Activated effector memory CD4-positive, alpha-beta T cell treated with anti-CD3 and anti-CD28 coated beads, Interleukin-2, amount 50 U/mL, for 16 hours (primary cell): ENCODE data around the gene SEC14L3.

Experiments used
- DNase-seq: peaks from one replicate; pipeline ENCODE4 v3.0.0-alpha.2; 2020

Gene SEC14L3

GRCh38 chr22:30471616-30472318, at the start of gene SEC14L3:
TSS of gene SEC14L3 (minus strand) at chr22:30472017. CDS start at chr22:30471958, 59 bp downstream.
- DNase-seq = no peak

DNA sequence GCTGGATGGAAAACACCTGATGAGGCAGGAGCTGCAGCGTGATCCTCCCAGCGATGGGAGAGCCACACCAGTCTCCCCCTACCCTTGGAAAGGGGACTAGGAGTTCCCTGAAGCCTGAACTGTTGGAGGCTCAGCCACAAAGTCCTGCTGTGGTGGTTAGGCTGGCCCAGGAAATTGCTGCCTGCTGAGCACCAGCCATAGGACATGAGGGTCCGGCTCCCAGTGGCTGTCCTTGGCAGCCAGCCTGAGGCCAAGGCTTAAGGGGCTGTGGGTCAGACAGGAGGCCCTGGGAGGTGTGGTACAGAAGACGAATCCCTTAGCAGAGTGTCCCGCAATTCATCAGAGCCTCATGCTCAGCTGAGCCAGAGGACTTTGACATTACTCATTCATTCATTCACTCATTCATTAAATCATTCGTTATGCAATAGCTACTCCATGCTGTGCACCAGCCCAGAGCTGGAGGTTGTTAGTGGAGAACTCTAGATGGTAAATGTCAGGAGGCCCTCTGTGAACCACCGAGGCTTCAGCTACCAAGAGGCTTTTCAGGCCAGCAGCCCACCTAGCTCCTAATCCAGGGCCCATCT, 48.1 kb upstream of the SEC14L3 start:
- DNase-seq = no peak

- no peak for DNase-seq
Measured at GRCh38 chr22:30516731-30517130, 44.9 kb upstream of the SEC14L3 start.

- DNase-seq = no peak
Measured at GRCh38 chr22:30516273-30516672, 44.5 kb upstream of the SEC14L3 start.

DNA sequence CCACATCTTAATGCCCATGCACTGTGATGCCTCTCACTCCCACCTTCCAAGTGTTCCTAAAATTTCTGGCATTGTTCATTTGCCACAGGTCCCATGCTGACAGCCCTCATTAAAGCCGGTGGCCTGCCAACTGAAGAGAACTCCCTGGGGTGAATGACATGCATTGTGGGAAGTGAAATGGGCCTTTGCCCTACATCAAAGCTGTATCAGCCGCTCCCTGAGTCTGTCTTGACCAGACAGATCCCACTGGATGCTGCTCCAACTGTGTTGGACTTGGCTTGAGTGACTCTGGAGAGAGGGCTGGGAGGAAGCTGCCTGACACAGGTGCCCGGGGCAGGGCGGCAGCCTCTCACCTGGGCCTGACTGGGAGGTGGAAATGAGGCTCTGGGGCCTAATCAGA, 42.4 kb upstream of the SEC14L3 start:
- no peak for DNase-seq

- no peak for DNase-seq
Measured at GRCh38 chr22:30513462-30513861, 41.6 kb upstream of the SEC14L3 start.

GRCh38 chr22:30511911-30512310, 40.1 kb upstream of the SEC14L3 start:
- DNase-seq = no peak

DNA sequence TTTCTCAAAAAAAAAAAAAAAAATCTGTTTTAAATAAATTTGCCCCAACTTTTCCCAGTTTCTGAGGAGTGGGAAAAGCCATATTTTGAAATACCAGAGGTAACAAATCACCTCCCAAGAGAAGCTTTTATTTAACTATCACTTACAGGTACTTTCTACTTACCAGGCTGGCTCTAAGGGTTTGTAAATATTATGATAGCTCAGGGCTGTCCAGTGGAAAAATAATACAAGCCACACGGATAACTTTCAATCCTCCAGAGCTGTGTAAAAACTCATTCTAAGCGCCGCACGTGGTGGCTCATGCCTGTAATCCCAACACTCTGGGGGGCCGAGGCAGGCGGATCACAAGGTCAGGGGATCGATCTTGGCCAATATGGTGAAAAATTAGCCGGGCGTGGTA, 39.3 kb upstream of the SEC14L3 start:
- DNase-seq = no peak

DNA sequence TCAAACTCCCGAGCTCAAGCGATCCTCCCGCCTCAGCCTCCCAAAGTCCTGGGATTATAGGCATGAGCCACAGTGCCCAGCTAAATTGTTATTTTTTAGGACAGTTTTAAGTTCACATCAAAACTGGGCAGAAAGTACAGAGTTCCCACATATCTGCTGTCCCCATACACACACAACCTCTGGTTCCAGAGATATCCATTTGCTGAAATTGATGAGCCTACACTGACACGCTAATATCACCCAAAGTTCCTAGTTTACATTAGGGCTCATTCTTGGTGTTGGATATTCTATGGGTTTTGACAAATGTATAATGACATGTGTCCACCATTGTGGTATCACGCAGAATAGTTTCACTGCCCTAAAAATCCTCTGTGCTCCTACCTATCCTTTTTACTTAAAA, 36.4 kb upstream of the SEC14L3 start:
- no peak for DNase-seq

GRCh38 chr22:30507670-30508069, 35.9 kb upstream of the SEC14L3 start:
- no peak for DNase-seq

GRCh38 chr22:30506507-30506968, 34.7 kb upstream of the SEC14L3 start:
- no peak for DNase-seq

DNA sequence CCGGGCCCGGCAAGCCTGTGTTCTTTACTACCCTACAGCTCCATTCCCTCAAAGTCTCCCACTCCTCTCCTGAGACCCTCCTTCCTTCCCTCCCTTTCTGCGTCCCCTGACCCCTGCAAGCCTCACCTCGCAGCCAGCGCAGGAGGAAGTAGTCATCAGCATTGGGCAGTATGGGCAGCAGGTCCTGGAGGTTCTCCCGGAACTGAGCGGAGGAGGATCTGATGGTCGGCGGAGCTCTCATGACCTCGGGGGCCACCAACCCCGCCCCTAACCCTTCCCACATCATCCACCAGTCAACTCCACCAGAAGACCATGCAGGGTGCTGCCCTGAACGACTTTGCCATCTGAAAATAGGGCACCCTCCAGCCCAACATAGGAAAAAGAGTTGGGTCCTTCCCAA, 31.7 kb upstream of the SEC14L3 start:
- no peak for DNase-seq

DNA sequence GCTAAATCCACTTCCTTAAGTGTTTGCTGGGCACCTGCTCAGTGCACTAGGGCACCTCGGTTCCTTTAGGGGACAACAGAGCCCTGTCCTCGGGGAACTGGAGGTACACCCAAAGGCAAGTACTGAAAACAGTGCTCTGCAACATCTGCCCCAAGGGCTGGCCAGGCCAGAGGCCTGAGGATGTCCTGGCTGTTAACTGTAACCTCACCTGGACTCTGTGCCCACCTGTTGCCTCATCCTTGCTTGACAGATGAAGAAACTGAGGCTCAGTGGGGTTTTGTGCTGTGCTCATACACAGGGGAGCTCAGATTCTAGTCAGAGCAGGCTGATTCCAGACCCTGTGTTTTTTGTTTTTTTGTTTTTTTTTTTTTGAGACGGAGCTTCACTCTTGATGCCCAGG, 31.1 kb upstream of the SEC14L3 start:
- no peak for DNase-seq

DNA sequence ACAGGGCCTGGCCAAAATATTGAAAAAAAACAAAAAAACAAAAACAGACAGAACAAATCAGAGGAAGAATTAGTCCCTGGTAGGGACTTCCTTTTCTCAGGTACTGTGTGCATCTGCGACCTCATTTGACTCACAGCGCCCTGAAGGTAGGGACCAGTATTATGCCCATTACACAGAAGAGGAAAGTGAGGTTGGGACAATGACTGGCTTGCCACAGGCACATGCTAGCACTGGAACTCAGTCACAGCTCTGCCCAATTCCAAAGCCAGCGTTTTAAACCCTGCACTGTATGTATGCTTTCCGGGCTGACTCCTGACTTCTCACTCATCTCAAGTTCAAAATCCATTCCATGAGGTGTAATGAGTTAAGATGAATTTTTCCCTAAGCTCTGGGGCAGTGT, 30.3 kb upstream of the SEC14L3 start:
- DNase-seq = no peak

GRCh38 chr22:30500628-30501027, 28.8 kb upstream of the SEC14L3 start:
- DNase-seq = no peak

DNA sequence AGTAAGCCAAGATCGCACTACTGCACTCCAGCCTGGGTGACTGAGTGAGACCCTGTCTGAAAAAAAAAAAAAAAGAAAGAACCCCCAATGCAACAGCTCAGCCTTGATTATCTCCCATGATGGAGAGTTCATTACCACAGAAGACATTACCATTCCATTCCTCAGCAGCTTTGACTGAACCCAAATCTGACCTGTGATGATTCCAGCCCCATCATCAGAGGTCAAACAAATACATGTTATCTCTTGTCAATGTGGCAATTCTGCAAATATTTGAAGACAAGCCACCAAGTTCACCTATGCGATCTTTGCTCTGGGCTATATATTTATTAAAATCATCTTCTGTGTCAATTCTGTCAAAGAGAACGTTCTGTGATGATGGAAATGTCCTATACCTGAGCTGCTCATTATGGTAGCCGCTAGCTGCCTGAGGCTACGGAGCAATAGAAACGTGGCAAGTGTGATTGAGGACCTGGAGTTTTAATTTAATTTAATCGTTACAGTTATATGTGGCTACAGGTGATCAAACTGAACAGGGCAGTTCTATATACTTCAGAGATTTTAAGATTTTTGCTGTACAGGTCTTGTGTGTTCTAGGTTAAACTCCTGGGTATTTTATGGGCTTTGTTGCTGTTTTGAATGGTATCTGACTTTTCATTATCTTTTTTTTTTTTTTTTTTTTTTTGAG, 25.8 kb upstream of the SEC14L3 start:
- DNase-seq = no peak

DNA sequence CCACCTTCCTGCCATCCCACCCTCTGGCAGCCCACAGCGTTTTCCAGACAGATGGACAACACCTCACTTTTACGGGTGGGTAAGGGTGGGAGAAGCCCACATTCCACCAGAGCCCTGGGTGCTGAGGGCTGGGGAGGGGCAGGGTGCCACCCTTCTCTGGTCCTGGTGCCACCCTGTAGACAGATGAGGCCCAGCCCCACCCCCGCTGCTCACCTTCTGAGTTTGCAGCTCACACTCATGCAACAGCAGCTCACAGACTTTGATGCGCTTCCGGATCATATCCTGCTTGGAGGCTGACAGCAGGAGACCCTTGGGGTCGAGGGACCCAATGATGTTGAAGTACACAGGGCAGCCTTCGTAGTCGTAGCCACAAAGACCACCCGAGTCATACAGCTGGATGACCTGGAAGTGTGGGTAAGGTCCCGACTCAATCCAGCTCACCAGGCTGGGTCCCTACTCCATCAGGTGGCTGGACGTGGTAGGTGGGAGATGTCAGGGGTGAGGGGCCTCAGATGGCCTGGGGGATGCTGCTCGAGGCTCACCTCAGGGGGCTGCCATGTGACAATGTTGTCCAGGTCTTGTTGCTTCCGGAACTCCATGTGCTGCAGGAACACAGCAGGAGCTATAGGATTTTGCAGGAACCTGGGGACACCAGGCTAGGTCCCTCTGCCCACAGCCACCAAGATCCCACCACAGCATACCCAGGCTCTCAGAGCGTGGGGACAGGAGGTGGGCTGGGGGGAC, 23.4 kb upstream of the SEC14L3 start:
- no peak for DNase-seq

DNA sequence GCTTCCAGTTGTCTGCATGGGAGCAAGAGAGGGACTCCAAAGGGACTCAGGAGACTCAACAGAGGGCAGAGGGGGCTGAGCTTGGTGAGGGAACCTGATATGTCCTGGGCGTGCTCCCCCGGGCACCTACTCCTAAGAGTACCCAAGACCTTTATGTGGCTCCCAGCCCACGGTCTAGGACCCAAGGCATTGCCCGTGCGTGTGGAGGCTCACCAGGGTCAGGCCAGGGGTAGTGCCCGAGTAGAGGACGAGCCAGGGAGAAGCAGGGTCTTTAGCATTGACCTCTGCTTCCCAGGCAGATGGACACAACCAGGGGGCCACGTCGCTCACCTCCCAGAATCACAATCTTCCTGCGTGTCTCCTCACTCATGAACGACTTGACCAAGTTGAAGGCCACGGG, 20.3 kb upstream of the SEC14L3 start:
- DNase-seq = no peak

- DNase-seq = no peak
Measured at GRCh38 chr22:30491381-30491780, 19.6 kb upstream of the SEC14L3 start.

GRCh38 chr22:30490399-30490798, 18.6 kb upstream of the SEC14L3 start:
- DNase-seq = no peak

GRCh38 chr22:30488121-30488520, 16.3 kb upstream of the SEC14L3 start:
- DNase-seq = no peak

DNA sequence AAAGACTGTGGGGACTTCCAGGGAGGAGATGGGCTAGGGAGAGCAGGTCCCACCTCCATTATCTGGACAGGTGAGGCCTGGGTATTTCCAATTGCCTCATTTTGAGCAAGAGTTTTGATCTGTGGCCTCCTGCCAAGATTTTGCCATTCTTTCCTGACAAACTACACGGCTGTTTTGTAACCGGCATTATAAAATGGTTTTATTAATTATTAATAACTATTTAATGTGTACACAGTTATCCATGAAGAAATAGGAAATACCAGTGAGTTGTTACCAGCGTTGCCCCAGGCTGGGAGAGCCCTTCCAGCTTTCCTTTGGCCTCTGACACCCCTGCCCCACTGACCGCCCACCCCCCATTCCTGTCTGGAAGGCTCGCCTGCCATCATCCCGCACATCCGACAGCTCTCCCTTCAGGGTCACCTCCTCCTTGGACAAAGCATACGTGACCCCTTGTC, 14.9 kb upstream of the SEC14L3 start:
- DNase-seq = no peak

DNA sequence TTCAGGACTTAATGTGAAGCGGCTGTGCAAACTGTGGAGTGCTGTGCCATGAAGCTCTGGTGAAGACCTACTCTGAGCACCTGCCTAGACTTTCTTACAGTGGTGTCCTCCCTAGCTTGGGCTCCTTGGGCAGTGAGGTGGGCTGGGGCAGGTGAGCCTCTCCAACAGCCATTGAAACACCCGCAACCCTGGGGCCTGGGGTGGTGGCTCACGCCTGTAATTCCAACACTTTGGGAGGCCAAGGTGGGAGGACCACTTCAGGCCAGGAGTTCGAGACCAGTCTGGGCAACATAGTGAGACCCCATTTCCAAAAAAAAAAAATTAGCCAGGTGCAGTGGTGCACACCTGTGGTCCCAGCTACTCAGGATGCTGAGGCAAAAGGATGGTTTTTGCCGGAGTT, 14.3 kb upstream of the SEC14L3 start:
- no peak for DNase-seq
